Thoracic aorta (tissue), 2 donors: ENCODE measurements around the gene ZBTB9. TPM values are rescaled to one million over a fixed set of nuclear protein-coding genes. Genes with fewer than 3 reads are reported as not detected.

Source experiments
- ATAC-seq: fragments of 150-250 bp; one replicate; pipeline ENCODE4 v1.8.0; 2017; ENCODE audit warnings: low read depth; ENCODE audit not compliant: insufficient number of reproducible peaks, low FRiP score
- DNase-seq: peaks from one replicate; pipeline ENCODE4 v3.0.0-alpha.2; 2020; ENCODE audit warnings: low spot score
- H3K27ac ChIP-seq, 2 donors: fragments of 200-600 bp; sonication (generic); 1 replicate in 1 of 2; 2 replicates in 1 of 2; pipeline ENCODE4 v1.5.1; 2016; ENCODE audit warnings: mild to moderate bottlenecking in 2 of 2, moderate library complexity in 2 of 2
- H3K27me3 ChIP-seq: fragments of 200-600 bp; sonication (generic); replicated peaks from 2 replicates; pipeline ENCODE4 v1.6.0; 2016; ENCODE audit warnings: mild to moderate bottlenecking; ENCODE audit not compliant: insufficient read depth
- H3K36me3 ChIP-seq: fragments of 200-600 bp; sonication (generic); one replicate; pipeline ENCODE4 v1.5.1; 2016
- H3K4me1 ChIP-seq, 2 donors: fragments of 200-600 bp; sonication (generic); 1 replicate in 1 of 2; 2 replicates in 1 of 2; pipeline versions ENCODE4 v1.5.1 to v1.6.0; 2016; ENCODE audit warnings: low read depth in 2 of 2, mild to moderate bottlenecking in 1 of 2; ENCODE audit not compliant: control insufficient read depth in 1 of 2
- H3K4me3 ChIP-seq: fragments of 200-600 bp; sonication (generic); 2 replicates; pipeline ENCODE4 v1.5.1; 2016; ENCODE audit warnings: mild to moderate bottlenecking
- H3K9me3 ChIP-seq: fragments of 200-600 bp; sonication (generic); 2 replicates; pipeline ENCODE4 v1.5.1; 2016
- total RNA-seq, 2 donors: library from RNA; depleted of rRNA; stranded (reverse); fragments of >200 nt; gene quantifications; one replicate each; pipeline versions ENCODE4 v1.1.0 to v1.2.3, GENCODE V29; 2016
- TF ChIP-seq, protein P1 (sequence below): fragments of 200-600 bp; sonication (generic); IDR thresholded peaks from one replicate; pipeline ENCODE4 v1.5.1; 2019; ENCODE audit warnings: antibody characterized with exemption

The ZBTB9 gene
- total RNA-seq, 2 donors from 2014 or later: 1.1 to 7.1 TPM

DNA sequence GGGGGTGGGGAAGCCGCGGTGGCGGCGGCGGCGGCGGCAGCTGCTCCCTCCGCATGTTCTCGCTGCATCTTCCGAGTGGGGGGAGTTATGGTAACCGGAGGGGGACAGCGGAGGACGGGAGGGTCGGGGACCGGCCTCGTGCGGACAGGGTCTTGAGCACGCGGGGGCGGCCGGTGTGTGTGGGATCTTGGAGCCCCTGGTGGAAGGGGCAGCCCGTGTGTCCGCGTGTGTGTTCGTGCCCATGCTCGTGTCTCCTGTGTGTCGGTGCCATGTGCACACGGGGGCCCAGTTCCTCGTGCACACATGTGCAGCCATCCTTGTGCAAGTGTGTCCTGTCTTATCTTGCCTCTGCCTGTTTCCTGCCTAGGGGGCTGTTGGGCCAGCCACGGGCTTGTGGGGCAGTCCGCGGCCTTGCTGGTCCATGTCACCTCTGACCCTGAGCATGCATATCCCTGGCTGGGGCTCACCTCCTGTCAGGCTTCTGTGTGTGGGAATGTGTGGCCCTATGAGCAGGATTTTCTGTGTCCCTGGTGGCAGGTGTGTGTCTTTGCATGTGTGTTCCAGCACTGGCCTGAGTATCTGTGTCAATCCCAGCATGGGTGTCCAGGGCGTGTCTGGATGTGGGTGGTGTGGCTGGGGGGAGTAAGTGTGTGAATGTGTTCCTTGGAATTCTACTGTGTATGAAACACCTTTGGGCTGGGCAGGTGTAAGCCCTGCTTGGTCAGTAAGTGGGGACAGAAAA is 26.0 kb upstream of the ZBTB9 start:
- peak overlapping the region; percentile 25 for H3K27ac ChIP-seq
- H3K36me3 ChIP-seq: no peaks in the 10 kb centered on the region
- ATAC-seq (no peak), DNase-seq (no peak)
- H3K27me3 ChIP-seq: no peaks in the 10 kb centered on the region
- H3K4me1 ChIP-seq: peaks cover 24 to 68% of the 10 kb centered on the region in 2 donors
- H3K4me3 ChIP-seq: peak overlapping the region; percentile 69
- no peaks in the 10 kb centered on the region for H3K9me3 ChIP-seq
- TF ChIP-seq, protein P1, sequence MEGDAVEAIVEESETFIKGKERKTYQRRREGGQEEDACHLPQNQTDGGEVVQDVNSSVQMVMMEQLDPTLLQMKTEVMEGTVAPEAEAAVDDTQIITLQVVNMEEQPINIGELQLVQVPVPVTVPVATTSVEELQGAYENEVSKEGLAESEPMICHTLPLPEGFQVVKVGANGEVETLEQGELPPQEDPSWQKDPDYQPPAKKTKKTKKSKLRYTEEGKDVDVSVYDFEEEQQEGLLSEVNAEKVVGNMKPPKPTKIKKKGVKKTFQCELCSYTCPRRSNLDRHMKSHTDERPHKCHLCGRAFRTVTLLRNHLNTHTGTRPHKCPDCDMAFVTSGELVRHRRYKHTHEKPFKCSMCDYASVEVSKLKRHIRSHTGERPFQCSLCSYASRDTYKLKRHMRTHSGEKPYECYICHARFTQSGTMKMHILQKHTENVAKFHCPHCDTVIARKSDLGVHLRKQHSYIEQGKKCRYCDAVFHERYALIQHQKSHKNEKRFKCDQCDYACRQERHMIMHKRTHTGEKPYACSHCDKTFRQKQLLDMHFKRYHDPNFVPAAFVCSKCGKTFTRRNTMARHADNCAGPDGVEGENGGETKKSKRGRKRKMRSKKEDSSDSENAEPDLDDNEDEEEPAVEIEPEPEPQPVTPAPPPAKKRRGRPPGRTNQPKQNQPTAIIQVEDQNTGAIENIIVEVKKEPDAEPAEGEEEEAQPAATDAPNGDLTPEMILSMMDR: peak; percentile 39

DNA sequence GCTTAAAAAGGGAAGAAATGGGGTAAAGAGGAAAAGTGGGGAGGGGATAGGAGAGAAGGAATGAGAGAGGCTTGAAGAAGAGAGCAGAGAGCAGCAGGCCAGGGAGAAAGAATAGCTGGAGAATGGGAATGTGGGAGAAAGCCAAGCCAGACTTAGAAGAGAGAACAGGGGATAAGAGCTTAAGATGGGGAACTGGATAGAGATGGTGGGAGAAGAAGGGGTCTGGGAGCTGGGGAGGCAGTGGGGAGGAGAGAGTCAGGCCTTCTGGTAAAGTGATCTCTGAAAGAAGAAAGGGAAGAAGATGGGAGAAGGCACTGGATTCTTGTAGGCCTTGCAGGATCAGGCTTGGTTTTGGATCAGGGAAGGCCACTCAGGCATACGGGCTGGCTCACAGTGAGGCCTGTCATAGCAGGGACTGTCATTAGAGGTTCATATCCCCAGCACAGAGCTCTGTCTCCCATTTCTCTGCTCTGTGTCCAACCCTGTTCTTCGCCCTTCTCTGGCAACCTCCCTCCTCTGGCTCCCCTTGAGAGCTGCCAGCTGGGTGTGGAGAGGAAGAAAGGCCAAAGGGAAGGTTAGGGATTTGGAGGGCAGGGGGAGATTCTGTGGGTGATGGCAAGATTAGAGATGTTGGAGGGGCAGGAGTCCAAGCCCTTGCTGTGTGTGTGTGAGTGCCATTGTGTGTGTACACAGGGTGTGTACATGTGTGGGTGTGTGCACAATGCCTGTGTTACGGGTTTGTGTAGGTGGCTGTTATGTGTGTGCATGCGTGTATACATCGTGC is 25.2 kb upstream of the ZBTB9 start:
- TF ChIP-seq, protein P1: no peak
- peaks cover 24 to 68% of the 10 kb centered on the region in 2 donors for H3K4me1 ChIP-seq
- no peaks in the 10 kb centered on the region for H3K36me3 ChIP-seq
- H3K27ac ChIP-seq: peak overlapping the region; percentile 25
- DNase-seq: no peak
- H3K4me3 ChIP-seq: no peak overlapping the region
- no peaks in the 10 kb centered on the region for H3K27me3 ChIP-seq
- ATAC-seq: no peak
- H3K9me3 ChIP-seq: no peaks in the 10 kb centered on the region

DNA sequence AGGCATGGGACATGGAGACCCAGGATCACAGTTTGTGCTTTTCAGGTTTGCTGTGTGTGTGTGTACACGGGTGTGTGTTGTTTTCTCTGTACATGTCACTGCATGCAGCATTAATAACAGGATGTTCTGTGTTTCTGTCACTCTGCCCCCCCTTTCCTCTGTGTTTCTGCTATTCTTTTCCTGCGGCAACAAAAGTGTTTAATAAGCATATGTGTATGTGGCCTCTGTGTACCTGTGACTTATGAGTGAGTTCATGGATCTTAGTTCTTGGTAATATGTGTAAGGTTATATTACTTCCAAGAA is 24.7 kb upstream of the ZBTB9 start:
- Histone ChIP-seq H3K36me3 (no peaks in the 10 kb centered on the region), H3K4me3 (no peak overlapping the region), H3K27me3 (no peaks in the 10 kb centered on the region), H3K9me3 (no peaks in the 10 kb centered on the region), H3K27ac (no peak overlapping the region), H3K4me1 (peaks cover 19 to 64% of the 10 kb centered on the region in 2 donors)
- ATAC-seq (no peak), DNase-seq (no peak)
- TF ChIP-seq, protein P1: no peak

DNA sequence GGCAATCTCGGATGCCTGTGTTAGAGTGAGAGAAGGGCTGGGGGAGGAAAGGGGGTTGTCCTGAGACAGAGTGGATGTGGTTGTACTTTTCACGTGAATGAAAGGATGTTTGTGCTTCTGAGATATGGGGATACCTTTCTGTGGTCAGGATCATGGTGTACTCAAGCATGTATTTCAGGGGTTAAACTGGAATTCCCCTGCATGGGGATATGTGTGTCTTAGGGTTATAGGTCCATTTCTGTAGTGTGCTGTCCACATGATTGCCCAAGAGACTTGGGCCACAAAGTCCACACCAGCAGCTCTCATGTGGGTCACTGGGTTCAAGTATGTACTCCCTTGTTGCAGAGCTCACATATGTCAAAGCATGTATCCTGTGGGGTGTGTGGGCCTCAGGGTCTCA is 24.0 kb upstream of the ZBTB9 start:
- no peaks in the 10 kb centered on the region for H3K36me3 ChIP-seq
- H3K9me3 ChIP-seq: no peaks in the 10 kb centered on the region
- DNase-seq (no peak), ATAC-seq (no peak)
- no peaks in the 10 kb centered on the region for H3K27me3 ChIP-seq
- H3K27ac ChIP-seq: no peak overlapping the region
- TF ChIP-seq, protein P1: no peak
- H3K4me3 ChIP-seq: no peak overlapping the region
- H3K4me1 ChIP-seq: peaks cover 17 to 59% of the 10 kb centered on the region in 2 donors

DNA sequence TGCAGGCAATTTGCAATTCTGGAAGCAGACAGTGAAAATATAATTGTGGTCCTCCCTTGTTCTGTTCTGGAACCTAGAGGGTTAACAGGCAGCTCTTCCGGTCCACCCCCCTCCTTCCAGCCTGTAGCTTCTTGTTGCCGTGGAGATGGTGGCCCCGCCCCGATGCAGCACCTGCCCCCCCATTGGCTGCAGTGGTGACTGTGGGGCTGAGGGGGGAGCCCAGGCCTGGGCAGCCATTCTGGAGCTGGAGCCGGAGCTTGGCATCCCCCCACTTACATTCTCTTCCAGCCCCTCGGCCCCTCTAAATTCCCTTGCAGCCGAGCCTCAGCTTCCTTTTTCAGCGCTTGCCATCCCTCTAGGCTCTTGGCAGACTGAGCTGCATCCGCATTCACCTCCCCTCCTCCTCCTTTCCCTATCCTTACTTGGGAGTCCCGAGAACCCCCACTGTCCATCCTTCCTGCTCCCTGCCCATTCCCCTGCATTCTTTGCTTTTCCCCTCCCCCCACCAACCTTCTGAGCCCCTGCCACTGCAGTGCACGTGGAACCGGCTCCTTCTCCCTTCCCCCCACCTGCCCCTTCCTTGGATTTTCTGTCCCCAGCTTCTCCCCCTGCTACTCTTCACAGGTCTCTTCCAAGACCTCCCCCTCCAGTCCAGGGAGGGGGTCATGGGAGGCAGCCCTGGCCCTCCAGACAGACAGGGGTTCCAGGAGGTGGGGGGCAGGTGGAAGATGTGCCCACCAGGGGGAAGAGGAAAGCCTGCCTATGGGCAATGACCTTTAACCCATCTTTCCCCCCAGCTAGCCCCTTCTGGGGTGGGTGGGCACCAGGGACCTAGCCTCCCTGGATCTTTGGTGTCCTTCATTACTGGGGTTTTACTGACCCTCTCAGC is 23.1 kb upstream of the ZBTB9 start:
- DNase-seq: no peak
- Histone ChIP-seq H3K36me3 (no peaks in the 10 kb centered on the region), H3K9me3 (no peaks in the 10 kb centered on the region), H3K27me3 (no peaks in the 10 kb centered on the region), H3K27ac (no peak overlapping the region), H3K4me3 (peak overlapping the region; percentile 44), H3K4me1 (peaks cover 17 to 58% of the 10 kb centered on the region in 2 donors)
- TF ChIP-seq, protein P1: no peak
- ATAC-seq: no peak
